Kidney (tissue), 14 donors: Measurements from ENCODE around the gene TCTN1. TPM values are rescaled to one million over a fixed set of nuclear protein-coding genes. Genes with fewer than 3 reads are reported as not detected.
"Not testable (repeated sequence)": the region's sequence is repeated elsewhere in the genome, so short reads cannot be mapped to it uniquely, and the experiment has no call there.

Experiments
- DNase-seq, 5 donors: peaks; one replicate each; pipeline ENCODE4 v3.0.0-alpha.2; 2013 to 2020
- FAIRE-seq: peaks from 2 replicates; lab custom pipeline; 2012; peaks lifted over from hg19 to GRCh38; lab: Jason Lieb, UNC
- H3K27ac ChIP-seq, 2 donors: one replicate each; pipeline ENCODE4 v1.7.0; 2013; ENCODE audit warnings: low read depth in 2 of 2, low read length in 2 of 2, inconsistent platforms in 1 of 2
- H3K27me3 ChIP-seq: one replicate; pipeline ENCODE4 v1.7.1; 2013; ENCODE audit warnings: low read length, inconsistent platforms; ENCODE audit not compliant: control insufficient read depth, insufficient read depth
- H3K36me3 ChIP-seq, 3 donors: one replicate each; pipeline versions ENCODE4 v1.7.0 to v1.7.1; 2013; ENCODE audit warnings: low read length in 3 of 3, control low read depth in 1 of 3, inconsistent platforms in 1 of 3; ENCODE audit not compliant: insufficient read depth in 3 of 3, control insufficient read depth in 2 of 3
- H3K4me1 ChIP-seq, 3 donors: one replicate each; pipeline versions ENCODE4 v1.7.0 to v1.7.1; 2013; ENCODE audit warnings: low read length in 3 of 3, inconsistent platforms in 1 of 3, low read depth in 1 of 3; ENCODE audit not compliant: control insufficient read depth in 2 of 3, insufficient read depth in 2 of 3
- H3K4me3 ChIP-seq, 3 donors: one replicate each; pipeline versions ENCODE4 v1.7.0 to v1.8.1; 2013; ENCODE audit warnings: low read length in 3 of 3, control low read depth in 1 of 3, inconsistent platforms in 1 of 3
- H3K9ac ChIP-seq, 3 donors: one replicate each; pipeline versions ENCODE4 v1.7.0 to v1.7.1; 2013; ENCODE audit warnings: low read length in 3 of 3, control low read depth in 1 of 3, inconsistent platforms in 1 of 3
- H3K9me3 ChIP-seq, 3 donors: one replicate each; pipeline versions ENCODE4 v1.7.0 to v1.7.1; 2013; ENCODE audit warnings: low read length in 3 of 3, control low read depth in 1 of 3, inconsistent platforms in 1 of 3; ENCODE audit not compliant: control insufficient read depth in 2 of 3, insufficient read depth in 1 of 3
- intact Hi-C: fragments of 100-400 bp; cut with DNase I; formaldehyde crosslinking; loops from one replicate; pipeline ENCODE4 v1.11.1; 2022
- polyA plus RNA-seq: library from polyadenylated mRNA; stranded (reverse); fragments of 350-450 nt; fragmentation: Illumina TruSeq; extraction: RNeasy Lipid Tissue Mini Kit (QIAGEN cat#74804); gene quantifications from one replicate; pipeline ENCODE4 v1.2.3, GENCODE V29; 2014; ENCODE audit warnings: low read depth, low replicate concordance; ENCODE audit not compliant: insufficient read depth
- total RNA-seq: library from RNA; stranded (reverse); fragmentation: NEBNext Ultra II Directional; extraction: Animal tissue kit (Norgen Biotek cat#: 25700); gene quantifications from one replicate; pipeline ENCODE4 v1.2.1, GENCODE V29; 2021
- TF ChIP-seq, protein P1 (sequence below): IDR thresholded peaks from 3 replicates; pipeline ENCODE4 v1.5.1; 2012; ENCODE audit warnings: mild to moderate bottlenecking, moderate library complexity, borderline replicate concordance; ENCODE audit not compliant: insufficient read depth; ENCODE audit errors: extremely low read depth
- donor health status: control.
- donor health status: control.
- donor health status: control.
- donor health status: control.
- donor health status: control.
- donor health status: DM: yes; HTN: yes; CAD: no.
- donor health status: Normal renal cell carcinoma (clear cell type).

The TCTN1 gene
- total and polyA plus RNA-seq, 2 donors from 2014 or later, result 71.2 to 76.9 TPM

DNA sequence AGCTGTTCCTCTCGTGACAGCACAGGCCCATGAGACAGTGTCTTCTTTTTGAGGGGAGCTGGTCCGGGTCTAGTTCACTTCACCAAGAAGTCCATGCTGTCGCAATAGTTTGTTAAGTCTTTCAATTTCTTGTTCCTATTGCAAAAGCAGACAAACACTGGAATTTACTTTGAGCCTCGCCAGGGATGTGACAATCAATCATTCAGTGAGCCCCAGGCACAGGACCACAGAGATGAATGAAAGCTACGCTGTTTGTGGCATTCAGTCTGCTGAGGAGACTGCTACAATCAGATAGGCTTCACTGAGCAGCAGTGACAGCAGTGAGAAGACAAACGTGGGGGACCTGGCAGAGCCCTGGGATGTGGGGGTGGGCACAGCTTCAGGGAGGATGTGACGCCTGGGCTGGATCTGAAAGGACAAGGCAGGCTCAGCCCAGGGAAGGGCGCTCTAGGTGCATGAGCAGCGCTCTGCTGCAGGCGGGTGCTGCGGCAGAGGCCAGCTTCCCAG, 35.5 kb downstream of the TCTN1 start:
- H3K36me3 ChIP-seq, result peaks cover 2 to 15% (median 12%) of the 10 kb centered on the region in 3 donors

DNA sequence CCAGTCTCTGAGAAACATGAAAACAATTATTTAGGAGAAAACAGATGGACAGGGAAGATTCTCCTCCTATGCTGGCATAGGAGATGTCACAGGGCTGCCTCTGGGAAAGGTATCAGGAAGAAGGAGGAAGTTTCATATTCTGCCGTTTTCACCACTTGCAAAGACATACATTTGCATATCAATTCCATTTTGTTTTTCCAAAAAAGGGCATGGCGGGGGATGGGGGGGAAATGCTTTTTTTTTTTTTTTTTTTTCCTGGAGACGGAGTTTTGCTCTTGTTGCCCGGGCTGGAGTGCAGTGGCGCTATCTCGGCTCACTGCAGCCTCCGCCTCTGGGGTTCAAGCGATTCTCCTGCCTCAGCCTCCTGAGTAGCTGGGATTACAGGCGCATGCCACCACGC, 40.3 kb downstream of the TCTN1 start:
- FAIRE-seq, H3K4me1 ChIP-seq, H3K9me3 ChIP-seq, H3K9ac ChIP-seq, H3K27ac ChIP-seq, H3K36me3 ChIP-seq, H3K4me3 ChIP-seq, DNase-seq, H3K27me3 ChIP-seq, intact Hi-C loops: not testable (repeated sequence)

More for the DNA sequence above, 35.5 kb downstream of the TCTN1 start:
- TF ChIP-seq, protein P1, sequence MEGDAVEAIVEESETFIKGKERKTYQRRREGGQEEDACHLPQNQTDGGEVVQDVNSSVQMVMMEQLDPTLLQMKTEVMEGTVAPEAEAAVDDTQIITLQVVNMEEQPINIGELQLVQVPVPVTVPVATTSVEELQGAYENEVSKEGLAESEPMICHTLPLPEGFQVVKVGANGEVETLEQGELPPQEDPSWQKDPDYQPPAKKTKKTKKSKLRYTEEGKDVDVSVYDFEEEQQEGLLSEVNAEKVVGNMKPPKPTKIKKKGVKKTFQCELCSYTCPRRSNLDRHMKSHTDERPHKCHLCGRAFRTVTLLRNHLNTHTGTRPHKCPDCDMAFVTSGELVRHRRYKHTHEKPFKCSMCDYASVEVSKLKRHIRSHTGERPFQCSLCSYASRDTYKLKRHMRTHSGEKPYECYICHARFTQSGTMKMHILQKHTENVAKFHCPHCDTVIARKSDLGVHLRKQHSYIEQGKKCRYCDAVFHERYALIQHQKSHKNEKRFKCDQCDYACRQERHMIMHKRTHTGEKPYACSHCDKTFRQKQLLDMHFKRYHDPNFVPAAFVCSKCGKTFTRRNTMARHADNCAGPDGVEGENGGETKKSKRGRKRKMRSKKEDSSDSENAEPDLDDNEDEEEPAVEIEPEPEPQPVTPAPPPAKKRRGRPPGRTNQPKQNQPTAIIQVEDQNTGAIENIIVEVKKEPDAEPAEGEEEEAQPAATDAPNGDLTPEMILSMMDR, result no peak
- Histone ChIP-seq H3K27me3 (no peaks in the 10 kb centered on the region), H3K4me1 (no peaks in the 10 kb centered on the region), H3K9ac (no peak overlapping the region), H3K9me3 (no peaks in the 10 kb centered on the region), H3K4me3 (no peak overlapping the region), H3K27ac (no peak overlapping the region)
- FAIRE-seq (no peak), DNase-seq (peak in 4 of 5 donors; percentile 70 to 76 (median 71))
- intact Hi-C loops, result no loop called here

DNA sequence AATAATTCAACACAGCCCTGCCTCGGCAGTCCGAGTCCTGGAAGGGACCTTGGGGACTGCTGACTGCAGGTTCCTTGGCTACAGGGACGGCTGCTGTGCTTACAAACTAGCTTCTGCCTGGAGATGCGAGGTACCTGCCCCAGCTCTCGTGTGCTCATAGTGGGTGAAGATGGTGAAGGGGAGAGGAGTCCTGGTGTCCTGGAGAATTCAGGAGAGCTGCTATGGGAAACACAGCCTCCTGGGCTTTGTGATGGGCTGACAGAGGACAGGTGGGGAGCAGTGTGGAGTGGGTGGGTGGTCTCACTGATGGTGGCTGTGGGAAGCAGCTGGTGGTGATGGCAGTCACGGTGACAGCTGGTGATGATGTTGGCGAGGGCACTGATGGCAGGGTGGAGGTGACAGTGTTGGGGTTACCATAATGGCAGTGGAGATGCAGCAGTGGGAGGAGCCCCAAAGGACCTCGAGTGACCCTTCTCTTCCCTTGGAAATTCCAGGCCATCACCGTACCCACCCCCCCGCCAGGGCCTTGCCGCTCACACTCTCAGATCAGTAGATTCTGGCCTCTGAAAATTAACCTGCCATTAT, 42.2 kb downstream of the TCTN1 start:
- H3K27ac ChIP-seq, result no peak overlapping the region
- no peaks in the 10 kb centered on the region for H3K27me3 ChIP-seq
- H3K4me3 ChIP-seq, result no peak overlapping the region
- no peaks in the 10 kb centered on the region for H3K9me3 ChIP-seq
- intact Hi-C loops, result no loop called here
- H3K9ac ChIP-seq, result no peak overlapping the region
- no peak for DNase-seq
- TF ChIP-seq, protein P1, result no peak
- no peak for FAIRE-seq
- no peaks in the 10 kb centered on the region for H3K4me1 ChIP-seq
- H3K36me3 ChIP-seq, result peaks cover 0 to 2% (median 2%) of the 10 kb centered on the region in 3 donors

DNA sequence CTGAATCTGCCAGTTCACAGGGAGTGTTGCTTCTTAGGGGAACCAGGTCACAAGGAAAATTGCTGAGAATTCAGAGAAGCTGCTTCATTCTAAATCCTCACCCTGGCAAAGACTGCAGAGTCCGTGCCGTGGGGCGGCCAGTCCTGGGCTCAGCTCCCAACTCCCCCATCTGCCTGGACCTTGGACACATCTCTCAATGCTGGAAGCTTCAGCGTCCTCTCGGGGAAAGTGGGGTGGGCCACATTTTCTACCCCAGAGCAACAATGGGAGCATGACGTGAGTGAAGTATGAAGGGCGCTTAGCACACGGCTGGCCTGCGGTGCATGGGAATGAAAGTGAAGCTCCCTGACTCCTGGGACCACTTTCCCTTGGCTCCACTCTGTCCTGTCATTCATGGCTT, 43.8 kb downstream of the TCTN1 start:
- DNase-seq (no peak), FAIRE-seq (no peak)
- H3K36me3 ChIP-seq, result no peaks in the 10 kb centered on the region
- TF ChIP-seq, protein P1, result no peak
- no peak overlapping the region for H3K27ac ChIP-seq
- no peaks in the 10 kb centered on the region for H3K9me3 ChIP-seq
- H3K9ac ChIP-seq, result no peak overlapping the region
- H3K4me1 ChIP-seq, result no peaks in the 10 kb centered on the region
- H3K4me3 ChIP-seq, result no peak overlapping the region
- intact Hi-C loops, result no loop called here
- no peaks in the 10 kb centered on the region for H3K27me3 ChIP-seq
